T47D (cell line): ENCODE results near the gene MYL7.
"Not testable (repeated sequence)": the region's sequence is repeated elsewhere in the genome, so short reads cannot be mapped to it uniquely, and the experiment has no call there.

Experiments
- DNase-seq, 2 experiments: peaks; one replicate each; pipeline versions ENCODE4 v3.0.0 to v3.0.0-alpha.2; 2011 to 2012; ENCODE audit warnings: low read depth in 1 of 2, low spot score in 1 of 2
- JUND ChIP-seq: IDR thresholded peaks from 2 replicates; pipeline ENCODE4 v1.6.1; 2012; ENCODE audit warnings: low read depth
- in situ Hi-C: cut with HindIII; loops from 2 replicates; pipeline ENCODE4 v1.10.0; 2016; ENCODE audit warnings: low sequenced_read_pairs, low pct_unique_long_range_greater_than_20kb

MYL7 gene

DNA sequence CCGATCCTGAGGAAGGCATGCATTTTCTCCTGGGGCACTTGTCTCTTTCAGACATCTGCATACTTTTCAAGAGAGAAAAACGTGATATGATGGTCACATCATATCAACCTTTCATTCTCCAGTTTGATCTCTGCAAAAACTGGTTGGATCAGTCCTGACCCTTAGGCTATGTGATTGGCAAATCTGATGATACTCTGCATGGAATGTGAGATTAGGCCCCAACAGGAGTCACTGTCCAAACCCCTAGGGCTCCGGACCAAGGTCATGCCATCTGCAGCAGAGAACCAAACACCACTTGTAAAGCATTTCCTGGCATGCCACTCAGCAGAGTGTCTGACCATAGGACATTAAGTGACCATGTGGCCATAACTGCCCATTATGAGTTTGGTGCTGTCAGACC lies 39.5 kb upstream of the MYL7 start:
- in situ Hi-C loops = no loop called here
- no peak for TF ChIP-seq JUND
- DNase-seq = no peak

DNA sequence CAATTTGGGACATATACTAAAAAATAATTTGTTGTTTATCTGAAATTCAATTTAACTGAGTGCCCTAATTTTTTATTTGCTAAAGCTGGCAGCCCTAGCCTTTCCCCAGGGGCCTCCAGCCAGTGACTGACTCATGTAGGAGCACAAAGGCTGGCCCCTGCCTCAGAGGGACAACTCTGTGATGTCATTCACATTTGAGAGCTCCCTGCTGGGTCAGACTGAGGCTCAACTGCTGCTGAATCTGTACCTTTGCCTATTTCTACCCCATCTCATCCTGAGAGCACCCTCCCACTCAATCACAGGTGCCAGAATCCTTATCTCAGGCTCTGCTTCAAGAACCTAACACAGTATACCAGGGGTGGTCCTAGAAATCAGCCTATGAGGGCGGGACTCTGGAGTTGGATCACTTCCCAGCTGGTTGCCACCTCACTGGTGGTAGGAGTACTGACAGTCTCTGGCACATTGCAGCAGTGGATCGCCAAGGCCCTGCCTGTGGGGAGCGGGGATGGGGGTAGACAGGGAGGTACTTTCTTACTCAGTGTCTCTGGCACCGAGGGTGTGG lies 36.5 kb upstream of the MYL7 start:
- in situ Hi-C loops = no loop called here
- no peak for TF ChIP-seq JUND
- DNase-seq = no peak

DNA sequence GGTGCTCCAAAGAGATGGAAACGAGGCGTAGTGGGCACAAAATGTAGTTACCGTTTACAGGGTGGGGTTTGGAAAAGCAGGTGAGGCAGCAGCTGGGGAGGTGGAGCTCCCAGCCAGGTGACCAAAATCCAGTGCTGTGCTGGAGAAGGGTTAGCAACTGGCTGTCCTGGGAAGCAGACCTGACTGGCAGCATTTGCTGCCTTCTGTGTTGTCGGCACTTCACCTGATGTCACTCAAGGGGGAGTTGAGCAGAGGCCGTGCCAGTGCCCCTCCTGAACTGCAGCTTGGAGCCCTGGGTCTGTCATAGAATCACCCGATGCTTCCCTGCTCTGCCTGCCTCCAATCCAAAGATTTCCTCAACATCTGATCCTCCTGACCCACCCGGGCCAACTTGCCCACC lies 35.4 kb upstream of the MYL7 start:
- in situ Hi-C loops = no loop called here
- DNase-seq = no peak
- TF ChIP-seq JUND = no peak

DNA sequence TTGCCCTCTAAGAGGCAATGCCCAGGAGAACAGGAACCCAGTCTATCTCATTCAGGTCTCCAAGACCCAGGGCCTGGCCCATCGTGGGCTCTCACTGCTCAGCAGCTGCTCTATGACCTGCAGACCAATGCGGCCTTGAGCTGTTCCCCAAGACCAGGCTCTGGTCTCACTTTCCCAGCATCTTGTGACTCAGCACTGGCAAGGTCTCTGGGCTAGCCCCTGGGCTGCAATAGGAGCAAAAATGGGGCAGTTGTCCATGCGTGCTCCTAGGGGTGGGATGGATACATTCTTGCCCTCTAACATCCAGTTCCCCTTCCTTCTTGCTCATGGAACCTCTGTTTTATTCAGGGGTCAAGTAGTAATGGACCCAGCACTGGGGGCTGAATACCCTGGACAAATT lies 34.6 kb upstream of the MYL7 start:
- DNase-seq = no peak

DNA sequence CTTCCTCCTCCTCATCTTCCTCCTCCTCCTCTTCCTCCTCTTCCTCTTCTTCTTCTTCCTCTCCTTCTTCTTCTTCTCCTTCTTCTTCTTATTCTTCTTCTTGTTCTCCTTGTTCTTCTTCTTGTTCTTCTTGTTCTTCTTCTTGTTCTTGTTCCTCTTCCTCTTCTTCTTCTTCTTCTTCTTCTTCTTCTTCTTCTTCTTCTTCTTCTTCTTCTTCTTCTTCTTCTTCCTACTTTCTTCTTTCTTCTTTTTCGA lies 33.5 kb upstream of the MYL7 start:
- in situ Hi-C loops, DNase-seq: not testable (repeated sequence)

More for the DNA sequence above, 34.6 kb upstream of the MYL7 start:
- in situ Hi-C loops = no loop called here
- no peak for TF ChIP-seq JUND

DNA sequence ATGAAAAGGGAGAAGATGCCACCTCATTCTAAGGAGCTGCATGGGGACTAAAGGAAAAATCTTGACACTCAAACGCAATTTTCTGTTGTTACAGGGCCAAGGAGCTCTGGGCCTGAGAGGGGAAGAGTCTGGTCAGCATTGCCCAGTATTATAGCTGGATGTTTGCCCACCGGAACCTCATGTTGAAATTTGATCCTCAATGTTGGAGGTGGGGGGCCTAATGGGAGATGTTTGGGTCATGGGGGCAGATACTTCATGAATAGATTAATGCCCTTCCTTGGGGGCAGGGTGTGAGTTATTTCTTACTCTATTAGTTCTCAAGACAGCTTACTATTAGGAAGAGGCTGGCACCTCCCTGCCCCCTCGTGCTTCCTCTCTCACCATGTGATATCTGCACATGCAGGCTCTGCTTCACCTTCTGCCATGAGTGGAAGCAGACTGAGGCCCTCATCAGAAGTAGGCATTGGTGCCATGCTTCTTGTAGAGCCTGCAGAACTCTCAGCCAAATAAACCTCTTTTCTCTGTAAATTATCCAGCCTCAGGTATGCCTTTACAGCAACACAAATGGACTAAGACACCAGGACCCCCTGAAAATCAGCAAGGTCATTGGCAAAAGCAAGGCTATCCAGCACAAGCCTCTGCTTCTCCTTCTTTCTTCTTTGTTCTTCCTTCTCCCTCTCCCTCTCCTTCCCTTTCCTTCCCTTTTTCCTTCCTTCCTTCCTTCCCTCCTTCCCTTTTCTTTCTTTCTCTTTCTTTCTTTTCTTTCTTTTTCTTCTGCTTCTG lies 33.0 kb upstream of the MYL7 start:
- DNase-seq = no peak
- no peak for TF ChIP-seq JUND
- in situ Hi-C loops = no loop called here

DNA sequence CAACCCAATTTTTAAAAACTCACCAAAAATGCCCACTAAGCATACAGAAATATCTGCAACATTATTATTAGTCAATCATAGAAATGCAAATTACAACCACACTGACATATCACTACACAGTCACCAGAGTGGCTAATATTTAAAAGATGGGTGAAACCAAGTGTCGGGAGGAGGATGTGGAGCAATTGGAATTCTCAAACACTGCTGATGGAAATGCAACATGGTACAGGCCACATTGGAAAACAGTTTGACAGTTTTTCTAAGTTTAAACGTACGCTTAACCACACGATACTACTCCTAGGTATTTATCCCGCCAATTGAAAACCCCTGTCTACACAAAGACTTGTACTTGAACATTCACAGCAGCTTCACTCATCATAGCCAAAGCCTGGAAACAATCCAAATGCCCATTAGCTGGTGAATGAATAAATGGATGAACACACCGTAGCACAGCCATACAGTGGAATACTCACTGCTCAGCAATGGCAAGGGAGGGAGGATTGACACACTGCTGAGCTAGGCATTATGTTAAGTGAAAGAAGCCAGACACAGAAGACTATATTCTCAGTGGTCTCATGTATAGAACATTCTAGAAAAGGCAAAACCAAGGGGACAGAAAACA lies 31.8 kb upstream of the MYL7 start:
- in situ Hi-C loops = no loop called here
- TF ChIP-seq JUND = no peak
- no peak for DNase-seq

DNA sequence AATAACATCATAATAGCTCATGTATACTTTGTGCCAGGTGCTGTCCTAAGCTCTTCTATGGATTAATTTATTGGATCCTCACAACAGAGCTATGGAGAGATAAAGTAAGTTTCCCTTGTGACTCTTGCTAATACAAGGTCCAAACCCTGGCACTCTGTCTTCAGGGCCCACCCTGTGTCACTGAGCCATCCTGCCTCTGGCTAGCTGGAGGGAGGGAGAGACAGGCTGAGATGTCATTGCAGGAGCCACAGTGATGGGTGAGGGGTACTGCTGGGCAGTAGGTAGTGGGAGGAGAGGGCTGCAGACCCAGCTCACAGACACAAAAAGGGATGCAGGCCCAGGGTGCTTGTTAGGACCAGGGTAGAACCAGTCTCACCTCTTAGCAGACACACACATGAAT lies 31.2 kb upstream of the MYL7 start:
- DNase-seq = no peak
- in situ Hi-C loops = no loop called here
- TF ChIP-seq JUND = no peak

DNA sequence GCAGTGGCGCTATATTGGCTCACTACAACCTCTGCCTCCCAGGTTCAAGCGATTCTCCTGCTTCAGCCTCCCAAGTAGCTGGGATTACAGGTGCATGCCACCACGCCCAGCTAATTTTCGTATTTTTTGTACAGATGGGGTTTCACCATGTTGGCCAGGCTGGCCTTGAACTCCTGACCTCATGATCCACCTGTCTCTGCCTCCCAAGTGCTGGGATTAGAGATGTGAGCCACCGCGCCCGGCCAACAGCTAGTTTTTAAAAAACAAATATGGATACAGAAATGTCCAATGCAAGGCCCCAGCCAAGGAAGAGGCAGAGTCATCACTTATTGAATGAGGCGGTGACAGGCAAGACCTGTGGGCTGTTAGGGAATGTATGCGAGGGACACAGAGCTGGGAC lies 30.8 kb upstream of the MYL7 start:
- DNase-seq, in situ Hi-C loops: not testable (repeated sequence)

DNA sequence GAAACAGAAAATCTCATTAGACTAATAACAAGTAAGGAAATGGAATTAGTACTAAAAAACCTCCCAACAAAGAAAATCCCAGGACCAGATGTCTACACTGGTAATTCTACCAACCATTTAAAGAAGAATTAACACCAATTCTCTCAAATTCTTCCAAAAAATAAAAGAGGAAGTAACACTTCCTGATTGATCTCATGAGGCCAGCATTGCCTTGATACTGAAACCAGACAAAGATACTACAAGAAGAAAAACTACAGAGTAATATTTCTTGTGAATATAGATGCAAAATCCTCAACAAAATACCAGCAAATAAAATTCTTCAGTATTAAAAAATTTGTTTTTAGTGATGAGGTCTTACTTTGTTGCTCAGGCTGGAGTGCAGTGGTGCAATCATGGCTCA lies 26.8 kb upstream of the MYL7 start:
- in situ Hi-C loops = no loop called here

DNA sequence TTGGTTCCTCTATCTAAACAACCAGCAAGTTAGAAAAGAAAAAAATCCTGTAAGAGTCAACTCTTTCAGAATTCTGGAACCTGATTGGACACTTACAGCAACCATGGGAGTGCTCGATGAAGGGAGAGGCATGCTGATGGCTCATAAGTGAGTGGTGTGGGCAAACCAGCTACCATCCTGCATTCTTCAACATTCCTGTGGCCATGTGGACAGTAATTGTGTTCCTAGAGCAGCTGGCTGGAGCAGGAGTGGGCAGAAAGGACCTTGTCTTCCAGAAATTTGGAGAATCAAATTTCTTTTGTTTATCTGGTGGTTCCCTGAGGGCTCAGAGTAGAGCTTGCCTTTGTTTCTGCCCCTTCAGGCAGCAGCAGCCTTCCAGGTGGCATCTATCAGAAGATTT lies 22.5 kb upstream of the MYL7 start:
- in situ Hi-C loops = no loop called here
- DNase-seq = peak in 1 of 2 experiments; percentile 87
- no peak for TF ChIP-seq JUND

More for the DNA sequence above, 26.8 kb upstream of the MYL7 start:
- no peak for TF ChIP-seq JUND
- no peak for DNase-seq

DNA sequence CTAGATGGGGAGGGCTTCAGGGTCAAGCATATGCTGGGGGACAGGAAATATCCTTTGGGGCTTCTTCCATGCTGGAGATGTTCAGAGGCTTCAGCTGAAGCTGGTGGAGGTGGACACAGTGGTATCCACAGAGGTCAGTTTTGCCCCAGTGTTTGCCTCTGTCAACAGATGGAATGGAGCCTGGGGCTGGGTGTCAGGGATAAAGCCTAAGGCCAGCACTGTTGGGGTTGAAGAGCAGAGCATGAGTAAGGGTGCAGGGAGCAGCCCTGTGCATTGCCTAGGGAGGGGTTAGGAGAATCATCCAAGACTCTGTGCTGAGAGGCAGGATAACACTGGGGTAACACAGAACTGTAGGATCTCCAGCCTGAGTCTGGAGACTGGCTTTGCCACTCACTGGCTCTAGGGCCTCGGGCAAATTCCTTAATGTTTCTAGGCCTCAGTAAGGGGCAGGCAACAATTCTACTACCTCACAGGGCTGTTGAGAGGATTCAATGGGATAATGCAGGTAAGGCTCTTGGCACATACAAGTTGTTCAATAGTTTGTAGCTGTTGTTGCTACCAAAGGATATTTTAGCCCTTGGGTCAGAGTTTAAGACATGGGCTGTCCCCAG lies 21.8 kb upstream of the MYL7 start:
- in situ Hi-C loops = no loop called here
- DNase-seq = peak; percentile 51 to 76
- no peak for TF ChIP-seq JUND

DNA sequence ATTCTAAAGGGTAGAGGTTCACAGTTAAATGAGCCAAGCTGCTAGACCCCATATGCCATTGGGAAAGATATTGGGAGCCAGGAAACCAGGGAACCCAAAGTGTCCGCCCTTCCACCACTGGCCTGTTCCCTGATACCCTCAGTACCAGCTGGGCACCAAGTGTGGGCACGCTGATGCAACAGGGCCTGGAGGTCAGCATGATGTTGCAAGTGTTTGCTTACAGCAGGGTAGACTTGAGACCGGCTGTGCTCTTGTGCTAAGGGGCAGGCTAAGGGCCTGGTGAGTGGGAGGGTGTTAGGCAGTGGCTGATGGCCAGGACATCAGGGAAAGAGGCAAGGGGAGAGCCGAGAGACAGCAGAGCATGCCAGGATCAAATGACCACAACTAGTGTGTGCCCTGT lies 21.0 kb upstream of the MYL7 start:
- DNase-seq = no peak
- TF ChIP-seq JUND = no peak
- in situ Hi-C loops = no loop called here
